MV-4-11 (cell line): ENCODE results near the gene PRR11.
"Not testable (repeated sequence)": the region's sequence is repeated elsewhere in the genome, so short reads cannot be mapped to it uniquely, and the experiment has no call there.

ENCODE experiments used
- DNase-seq: peaks from one replicate; lab custom pipeline; 2025; lab: John Stamatoyannopoulos, UW

Gene PRR11

DNA sequence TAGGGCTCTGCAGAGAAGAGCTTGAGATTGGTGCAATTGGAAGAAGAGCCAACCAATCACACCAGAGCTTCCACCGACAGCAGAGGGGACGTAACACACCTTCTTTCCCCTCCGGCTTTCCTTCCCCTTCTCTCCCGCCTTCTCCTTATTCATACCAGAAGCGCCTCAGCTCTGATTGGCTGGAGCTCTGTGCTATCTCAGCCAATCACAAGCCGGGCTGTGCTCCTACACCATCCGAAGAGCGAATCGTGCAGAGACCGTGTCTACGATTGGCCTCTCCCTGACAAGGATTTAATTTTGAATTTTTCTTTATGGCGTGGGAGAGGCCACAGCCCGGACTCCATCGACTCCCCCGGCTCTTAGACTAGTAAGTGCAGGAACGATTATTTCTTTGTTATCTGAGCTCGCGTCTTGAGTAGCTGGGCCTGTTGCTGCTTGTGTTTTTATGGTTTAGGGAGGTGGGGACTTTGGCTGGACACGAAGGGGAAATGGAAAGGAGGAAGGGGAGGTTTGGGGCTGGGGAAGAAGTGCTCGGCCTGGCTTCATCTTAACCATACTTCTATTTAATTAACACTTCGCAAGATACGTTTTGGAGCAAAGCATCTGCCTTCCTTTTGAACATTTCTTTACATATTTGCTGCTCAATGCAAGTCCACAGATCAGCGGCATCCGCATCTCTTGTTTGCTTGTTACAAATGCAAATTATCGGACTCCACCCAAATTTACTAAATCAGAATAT lies at the start of gene PRR11:
TSS of gene PRR11 (plus strand) at position 308 of the 739 bp plus-strand sequence. CDS start 14,007 bp downstream, outside the sequence.
- peak; percentile 100 for DNase-seq

DNA sequence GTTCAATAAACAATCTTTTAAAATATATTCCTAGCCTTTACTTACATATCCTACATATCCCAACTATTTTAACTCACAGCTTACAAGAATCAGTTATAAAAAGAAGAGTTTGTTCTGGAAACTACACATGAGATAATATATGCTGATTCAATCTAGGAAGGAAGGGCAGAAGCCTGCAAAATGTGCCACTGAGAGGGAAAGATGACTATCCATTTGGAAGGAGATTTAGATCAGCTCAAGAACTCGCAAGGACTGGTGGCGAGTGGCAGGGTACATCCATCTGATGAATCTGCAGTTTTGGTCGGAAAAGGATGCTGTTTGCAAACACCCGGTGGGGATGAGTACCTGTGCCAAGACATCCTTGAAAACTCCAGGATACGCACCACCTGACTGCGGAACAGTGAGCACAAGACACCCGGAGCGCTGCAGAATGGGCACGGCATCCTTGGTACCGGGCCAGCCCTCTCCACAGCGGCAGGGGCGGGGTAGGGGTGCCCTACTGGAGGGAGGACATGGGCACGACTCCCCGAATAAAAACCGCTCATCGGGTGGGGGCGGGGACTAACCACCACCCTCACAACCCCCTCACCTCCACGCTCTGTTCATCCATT lies 49.6 kb upstream of the PRR11 start:
- no peak for DNase-seq

DNA sequence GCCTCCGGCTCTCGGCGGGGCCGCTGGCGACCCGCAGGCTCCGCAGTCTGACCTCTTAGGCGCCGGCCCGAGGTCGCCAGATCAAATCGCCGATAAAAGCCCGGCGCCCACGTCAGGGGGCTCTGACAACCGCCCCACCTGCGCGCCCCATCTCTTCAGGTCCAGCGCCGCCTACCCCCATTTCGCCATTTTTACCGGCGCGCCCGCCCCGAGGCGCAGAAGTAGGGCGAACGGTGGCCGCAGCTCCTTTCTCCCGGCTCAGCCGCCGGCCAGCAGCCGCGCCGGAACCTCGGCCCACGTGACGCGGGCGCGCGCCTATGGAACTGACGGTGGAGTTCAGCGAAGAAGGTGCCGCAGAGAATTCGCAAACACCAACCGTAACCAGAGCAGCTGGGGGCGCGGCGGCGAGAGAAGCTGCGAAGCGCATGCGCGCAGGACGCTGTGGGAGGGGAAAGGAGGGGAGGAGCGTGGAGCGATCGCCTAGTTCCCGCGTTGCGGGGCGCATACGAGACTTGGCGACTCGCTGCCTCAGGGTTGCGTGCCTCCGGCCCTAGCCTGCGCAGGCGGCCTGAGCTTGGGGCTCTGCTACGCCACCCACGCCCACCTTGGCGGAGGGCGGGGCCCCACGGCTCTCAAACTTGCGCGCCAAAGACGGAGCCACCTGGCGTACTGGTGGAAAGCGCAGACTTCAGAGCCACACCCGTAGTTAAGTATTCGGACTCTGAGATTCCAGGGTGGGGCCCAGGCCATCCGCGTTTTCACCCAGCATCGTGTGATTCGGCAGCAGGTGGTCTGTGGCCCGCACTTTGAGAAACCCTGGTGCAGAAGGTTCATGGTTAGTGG lies 48.9 kb upstream of the PRR11 start, which contains the start of gene TRIM37:
TSS of gene TRIM37 (minus strand) at position 418 of the 843 bp plus-strand sequence. CDS start 419 bp downstream, outside the sequence.
- DNase-seq: peak; percentile 98

DNA sequence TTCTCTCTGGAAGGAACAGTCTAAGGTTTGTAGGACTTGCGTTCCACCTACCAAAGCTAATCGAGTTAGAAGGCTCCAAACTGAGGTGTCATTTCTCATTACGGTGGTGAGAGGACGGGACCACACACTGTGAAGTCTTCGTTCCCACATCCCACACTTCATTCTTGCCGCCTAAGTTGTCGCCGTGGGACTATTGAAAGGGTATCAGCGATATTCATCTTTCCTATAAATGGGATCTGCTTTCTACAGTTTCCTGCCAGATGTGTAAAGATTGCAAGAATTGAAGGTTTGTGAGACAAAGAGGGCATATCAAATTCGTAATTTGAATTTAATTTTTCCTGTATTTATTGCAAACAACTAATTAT lies 48.3 kb upstream of the PRR11 start:
- no peak for DNase-seq

DNA sequence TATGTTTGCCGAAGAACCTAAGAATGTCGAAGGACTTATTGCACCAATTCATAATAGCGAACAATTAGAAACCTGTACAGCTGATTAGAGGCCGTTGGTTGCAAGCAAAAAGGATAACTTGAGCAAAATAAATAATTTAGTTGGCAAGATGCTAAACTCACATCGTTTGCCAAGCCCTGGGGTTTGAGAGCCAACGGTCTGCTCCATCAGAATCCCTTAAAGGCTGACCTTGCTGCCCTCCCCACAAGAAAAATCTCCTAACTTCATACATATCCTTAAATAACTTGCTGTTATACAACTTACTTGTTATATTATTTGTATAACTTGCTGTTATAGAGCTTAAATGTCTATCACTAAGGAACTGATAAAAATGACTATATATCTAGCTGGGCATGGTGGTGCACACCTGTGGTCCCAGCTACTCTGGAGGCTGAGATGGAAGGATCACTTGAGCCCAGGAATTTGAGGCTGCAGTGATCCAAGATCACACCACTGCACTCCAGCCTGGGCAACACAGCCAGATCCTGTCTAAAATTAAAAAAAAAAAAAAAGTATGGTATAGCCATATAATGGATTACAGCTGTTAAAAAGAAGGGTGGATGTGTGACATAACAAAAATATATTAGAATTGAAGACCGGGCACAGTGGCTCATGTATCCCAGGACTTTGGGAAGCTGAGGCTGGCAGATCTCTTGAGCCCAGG lies 47.0 kb upstream of the PRR11 start:
- DNase-seq: no peak

DNA sequence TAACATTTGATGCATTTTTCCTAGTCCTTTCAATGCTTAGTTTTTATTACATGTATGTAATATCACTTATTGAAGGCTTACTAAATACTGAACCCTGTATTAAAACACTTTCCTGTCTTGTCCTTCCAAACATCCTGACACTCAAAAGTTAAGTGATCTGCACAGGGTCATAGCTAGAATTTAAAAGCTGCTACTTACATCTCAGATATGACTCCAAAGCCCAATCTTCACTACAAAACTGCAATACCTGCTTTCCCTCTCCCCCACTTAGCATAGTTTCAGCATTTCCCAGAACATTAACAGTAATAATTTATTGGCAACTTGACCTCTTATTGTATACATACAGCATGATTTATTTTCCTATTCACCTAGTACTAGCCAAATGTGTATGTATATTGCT lies 44.6 kb upstream of the PRR11 start:
- DNase-seq: no peak

DNA sequence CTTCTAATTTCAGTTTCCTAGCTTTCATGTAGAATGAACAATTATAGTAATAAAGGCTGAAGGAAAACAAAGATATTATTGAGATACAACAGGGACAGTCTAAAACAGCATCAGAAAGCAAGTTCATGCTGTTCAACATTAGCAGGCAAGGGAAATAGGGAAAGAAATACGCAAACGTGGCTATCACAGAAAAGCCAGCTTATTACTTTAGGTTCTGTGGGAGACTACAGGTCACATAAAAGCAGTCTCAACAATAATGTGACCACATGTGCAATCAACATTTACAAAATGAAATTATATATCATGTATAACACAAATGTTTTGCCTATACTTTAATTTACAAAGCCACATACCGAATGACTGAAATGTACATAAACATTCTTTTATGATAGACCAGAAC lies 44.0 kb upstream of the PRR11 start:
- DNase-seq: no peak

DNA sequence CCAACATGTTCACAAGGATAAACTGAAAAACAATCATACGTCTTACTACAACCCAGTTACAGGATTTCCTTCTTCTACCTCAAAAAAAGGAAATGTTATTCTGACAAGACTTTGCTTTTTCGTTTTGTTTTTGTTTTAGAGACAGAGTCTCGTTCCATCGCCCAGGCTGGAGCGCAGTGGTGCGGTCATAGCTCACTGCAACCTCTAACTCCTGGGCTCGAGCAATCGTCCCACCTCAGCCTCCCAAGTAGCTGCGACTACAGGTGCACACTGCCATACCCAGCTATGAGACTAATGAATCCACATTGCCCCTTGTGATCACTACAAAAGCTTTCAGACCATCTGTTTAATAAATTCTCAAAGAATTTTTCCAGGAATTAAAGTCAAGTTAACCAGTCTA lies 40.1 kb upstream of the PRR11 start:
- no peak for DNase-seq

DNA sequence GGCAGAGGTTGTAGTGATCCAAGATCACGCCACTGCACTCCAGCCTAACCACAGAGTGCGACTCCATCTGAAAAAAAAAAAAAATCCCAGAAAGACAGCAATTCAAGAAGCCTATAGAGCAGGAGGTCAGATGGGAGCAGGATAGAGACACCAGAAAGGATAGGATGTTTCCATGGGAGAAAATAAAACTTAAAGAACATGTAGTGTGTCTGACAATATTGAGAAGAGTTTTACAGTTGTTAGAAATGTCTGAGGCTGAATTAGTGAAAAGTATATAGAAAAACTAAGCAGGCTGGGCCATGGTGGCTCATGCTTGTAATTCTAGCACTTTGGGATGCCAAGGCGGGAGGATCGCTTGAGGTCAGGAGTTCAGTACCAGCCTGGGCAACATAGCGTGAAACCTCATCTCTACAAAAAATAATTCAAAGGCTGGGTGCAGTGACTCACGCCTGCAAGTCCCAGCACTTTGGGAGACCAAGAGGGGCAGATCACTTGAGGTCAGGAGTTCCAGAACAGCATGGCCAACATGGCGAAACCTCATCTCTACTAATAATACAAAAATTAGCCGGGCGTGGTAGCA lies 33.6 kb upstream of the PRR11 start:
- DNase-seq: peak; percentile 6

DNA sequence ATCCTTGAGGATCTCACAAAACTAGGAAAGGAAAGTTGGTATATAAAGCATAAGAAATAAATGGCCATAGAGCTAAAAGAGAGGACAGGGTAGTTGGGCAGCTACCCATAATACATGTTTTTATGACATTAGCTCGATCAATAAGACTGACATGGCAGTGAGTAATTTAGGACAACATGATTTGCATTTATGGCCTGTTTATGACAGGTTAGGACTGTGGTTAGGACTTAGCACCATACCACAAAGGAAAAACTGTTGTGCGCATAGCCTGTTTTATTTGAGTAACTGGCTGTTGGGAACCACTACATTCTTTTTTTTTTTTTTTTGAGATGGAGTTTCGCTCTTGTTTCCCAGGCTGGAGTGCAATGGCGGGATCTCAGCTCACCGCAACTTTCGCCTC lies 30.9 kb upstream of the PRR11 start:
- no peak for DNase-seq

DNA sequence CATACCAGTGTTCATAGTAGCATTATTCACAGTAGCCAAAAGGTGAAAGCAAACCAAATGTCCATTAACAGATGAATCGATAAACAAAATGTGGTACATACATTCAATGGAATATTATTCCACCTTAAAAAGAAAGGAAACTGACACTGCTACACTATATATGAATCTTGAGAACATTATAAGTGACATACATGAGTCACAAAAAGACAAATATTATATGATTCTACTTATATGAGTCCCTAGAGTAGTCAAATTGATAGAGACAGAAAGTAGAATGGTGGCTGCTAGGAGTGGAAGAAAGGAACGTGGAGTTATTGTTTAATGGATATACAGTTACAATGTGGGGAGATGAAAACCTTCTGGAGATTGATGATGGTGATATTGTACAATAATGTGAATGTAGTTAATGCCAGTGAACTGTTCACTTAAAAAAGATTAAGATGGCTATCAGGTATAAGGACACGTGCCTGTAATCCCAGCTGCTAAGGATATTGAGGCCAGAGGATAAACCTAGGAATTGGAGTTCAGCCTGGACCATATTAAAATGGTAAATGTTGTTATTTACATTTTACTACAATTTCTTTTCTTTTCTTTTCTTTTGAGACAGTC lies 28.6 kb upstream of the PRR11 start:
- DNase-seq: no peak

DNA sequence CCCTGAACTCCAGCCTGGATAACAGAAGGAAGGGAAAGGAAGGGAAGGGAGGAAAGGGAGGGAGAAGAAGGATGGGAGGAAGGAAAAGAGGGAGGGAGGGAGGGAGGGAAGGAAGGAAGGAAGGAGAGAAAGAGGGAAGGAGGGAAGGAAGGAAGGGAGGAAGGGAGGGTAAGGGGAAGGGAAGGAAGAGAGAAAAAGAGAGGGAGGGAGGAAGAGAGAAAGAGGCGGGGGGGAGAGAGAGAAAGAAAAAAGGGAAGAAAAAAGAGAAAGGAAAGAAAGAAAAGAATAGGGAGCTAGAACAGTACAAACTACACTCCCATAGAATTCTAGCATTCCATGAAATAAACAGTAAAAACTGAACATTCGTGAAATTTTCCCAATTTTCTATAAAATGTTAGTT lies 25.7 kb upstream of the PRR11 start:
- no peak for DNase-seq

DNA sequence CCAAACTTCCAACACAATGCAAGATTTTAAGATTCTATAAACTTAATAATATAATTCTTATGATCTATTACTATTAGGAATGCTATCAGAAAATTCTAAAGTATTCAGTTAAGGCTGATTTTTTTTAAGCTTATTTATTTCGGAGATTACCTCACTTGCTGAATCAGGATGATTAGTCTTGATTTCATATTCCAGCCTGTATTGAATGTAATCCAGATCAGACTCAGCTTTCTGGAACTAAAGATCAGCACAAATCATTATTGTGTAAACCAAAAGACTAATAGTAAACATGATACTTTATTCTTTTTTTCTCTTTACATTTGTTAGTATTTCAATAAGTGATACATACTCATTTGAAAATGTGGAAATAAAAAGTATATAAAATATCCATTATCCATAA lies 24.4 kb upstream of the PRR11 start:
- no peak for DNase-seq

DNA sequence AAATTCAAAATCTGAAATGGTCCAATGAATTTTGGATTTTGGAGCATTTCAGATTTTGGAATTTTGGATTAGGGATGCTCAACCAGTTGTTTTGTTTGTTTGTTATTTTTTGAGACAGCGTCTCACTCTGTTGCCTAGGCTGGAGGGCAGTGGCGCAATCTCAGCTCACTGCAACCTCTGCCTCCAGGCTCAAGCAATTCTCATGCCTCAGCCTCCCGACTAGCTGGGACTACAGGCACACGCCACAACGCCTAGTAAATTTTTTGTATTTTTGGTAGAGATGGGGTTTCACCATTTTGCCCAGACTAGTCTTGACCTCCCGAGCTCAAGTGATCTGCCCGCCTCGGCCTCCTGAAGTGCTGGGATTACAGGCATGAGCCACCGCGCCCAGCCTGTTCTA lies 17.2 kb upstream of the PRR11 start:
- not testable (repeated sequence) for DNase-seq

DNA sequence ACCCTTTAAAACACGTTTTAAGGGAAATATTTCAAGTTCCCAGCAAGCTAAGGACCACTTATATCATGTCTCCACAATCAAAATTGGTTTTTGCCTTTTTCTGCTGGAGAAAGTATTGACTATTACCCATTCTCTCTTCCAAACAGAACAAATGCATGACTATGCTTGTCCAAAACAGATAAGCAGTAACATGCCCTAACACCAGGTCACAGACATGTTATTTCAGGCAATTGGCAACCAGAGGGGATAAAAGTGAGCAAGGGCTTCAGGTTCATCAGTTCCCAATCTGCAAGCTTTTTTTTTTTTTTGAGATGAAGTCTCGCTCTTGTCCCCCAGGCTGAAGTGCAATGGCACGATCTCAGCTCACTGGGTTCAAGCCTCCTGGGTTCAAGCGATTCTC lies 15.6 kb upstream of the PRR11 start:
- DNase-seq: no peak

DNA sequence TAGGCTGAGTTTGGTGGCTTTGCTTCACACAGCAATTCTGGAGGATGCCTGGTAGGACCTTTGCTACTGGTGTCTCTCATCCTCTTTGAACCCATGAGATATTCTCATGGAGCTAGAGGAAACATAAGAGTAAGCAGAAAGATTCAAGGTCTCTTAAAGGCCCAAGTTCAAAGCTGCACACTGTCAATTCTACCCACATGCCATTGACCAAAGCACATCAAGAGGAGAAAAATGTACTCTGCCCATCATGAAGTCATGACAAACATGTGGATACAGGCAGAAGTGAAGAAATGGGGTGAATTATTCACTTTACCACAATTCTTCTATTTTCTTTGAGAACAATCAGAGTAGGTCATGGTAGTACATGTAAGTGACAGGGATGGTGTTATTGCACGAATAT lies 13.7 kb upstream of the PRR11 start:
- DNase-seq: no peak

DNA sequence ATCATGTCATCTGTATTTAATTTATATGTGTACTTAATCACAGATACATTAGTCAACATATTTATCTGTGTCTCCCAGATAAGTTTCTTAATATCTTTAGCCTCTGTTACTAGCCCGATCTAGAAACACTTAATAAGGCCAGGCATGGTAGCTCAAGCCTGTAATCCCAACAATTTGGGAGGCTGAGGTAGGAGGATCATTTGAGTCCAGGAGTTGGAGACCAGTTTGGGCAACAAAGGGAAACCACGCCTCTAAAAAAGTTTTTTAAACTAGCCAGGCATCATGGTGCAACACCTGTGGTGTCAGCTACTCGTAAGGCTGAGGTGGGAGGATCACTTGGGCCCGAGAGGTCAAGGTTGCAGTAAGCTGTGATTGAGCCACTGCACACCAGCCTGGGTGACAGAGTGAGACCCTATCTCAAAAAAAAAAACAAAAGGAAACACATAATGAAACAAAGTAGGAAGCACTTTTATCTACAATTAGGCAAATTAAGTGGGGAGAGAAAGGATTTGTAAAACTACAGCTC lies 9.9 kb upstream of the PRR11 start:
- no peak for DNase-seq

DNA sequence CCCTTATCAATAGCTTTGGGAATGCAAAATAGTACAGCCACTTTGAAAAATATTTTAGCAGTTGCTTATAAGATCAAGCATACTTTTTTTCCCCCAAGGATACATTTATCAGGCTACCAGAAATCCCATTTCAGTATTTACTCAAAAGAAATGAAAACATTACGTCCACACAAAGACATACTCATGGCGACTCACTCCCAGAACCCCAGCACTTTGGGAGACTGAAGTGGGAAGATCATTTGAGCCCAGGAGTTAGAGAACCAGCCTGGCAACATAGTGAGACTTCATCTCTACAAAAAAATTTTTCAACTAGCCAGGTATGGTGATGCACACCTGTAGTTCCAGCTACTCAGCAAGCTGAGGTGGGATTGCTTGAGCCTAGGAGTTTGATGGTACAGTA lies 6.5 kb upstream of the PRR11 start:
- DNase-seq: no peak

DNA sequence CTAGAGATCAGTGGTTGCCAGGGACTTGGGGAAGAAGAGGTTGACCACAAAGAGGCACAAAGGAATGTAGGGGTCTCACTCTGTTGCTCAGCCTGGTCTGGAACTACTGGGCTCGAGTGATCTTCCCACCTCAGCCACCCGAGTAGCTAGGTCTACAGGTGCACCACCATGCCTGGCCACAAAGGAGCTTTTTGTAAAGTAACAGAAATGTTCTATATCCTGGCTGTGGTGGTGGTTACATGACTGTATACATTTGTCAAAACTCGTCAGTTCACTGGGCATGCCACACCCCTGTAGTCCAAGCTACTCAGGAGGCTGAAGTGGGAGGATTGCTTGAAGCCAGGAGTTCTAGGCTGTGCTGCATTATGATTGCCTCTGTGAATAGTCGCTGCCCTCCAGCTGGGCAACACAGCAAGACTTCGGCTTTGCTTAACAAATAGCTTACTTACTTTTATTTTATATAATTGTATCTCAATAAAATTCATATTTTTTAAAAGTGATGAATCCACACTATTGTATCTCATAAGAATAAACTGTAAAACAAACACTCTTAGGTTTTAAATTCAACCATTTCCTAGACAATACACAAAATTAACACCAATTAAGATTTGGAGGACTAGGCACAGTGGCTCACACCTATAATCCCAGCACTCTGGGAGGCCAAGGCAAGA lies 5.6 kb upstream of the PRR11 start:
- DNase-seq: peak; percentile 21

DNA sequence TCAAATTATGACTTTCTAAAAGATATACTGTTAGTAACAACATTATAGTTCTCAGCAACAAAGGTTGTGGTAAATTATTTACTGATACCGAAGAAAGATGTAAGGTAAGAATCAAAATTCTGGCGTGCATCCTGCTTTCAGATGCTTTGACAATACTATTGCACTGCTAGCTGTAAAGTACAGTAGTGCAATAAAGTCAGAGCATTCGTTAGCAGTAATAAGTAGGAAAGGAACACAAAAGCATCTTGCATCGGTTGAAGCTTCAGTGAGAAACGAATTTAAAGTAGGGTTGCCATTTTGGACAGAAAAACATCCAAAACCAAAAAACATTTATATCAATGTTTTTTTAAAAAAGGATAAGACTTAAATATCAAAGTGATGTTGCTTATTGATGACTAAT lies 4.5 kb upstream of the PRR11 start:
- no peak for DNase-seq

DNA sequence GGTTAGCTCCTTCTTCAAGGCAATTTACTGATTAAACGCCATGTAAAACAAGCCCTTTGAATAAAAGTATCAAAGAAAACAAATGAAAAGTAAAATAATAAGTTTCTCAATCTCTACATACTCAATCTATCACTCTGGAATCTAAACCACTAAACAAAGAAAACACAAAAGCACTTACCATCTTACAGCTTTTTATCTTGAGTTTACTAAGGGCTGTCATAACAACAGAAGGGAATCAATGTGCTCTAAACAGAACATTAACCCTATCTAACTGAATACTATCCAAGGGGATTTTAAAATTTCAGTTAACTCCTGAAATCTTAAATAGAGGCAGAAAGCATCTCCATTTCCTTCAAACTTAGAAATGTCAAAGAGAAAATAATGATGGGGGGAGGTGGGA lies 4.0 kb upstream of the PRR11 start:
- no peak for DNase-seq
